ENCODE measurements around the gene ELAC1.
"Not testable (repeated sequence)": the region's sequence is repeated elsewhere in the genome, so short reads cannot be mapped to it uniquely, and the experiment has no call there.

- not testable (repeated sequence) for TF ChIP-seq POLR2AphosphoS5 (IDR thresholded peaks at IDR 0.05; ENCODE audit: low read depth); CTCF (IDR thresholded peaks at IDR 0.05; ENCODE audit: insufficient read depth, low read length); REST (IDR thresholded peaks at IDR 0.05; ENCODE audit: insufficient replicate concordance, low read depth); SPI1 (IDR thresholded peaks at IDR 0.05; ENCODE audit: borderline replicate concordance, low read depth)
Measured at GRCh38 chr18:50945918-50946317, 21.9 kb upstream of the ELAC1 start.

All from HL-60 (cell line).